Astrocyte of the spinal cord (primary cell): Measurements from ENCODE around the gene ARF1.

ENCODE experiments used
- DNase-seq: peaks from one replicate; pipeline ENCODE4 v3.0.0; 2011; ENCODE audit warnings: low read depth, low spot score
- H3K4me3 ChIP-seq: 2 replicates; pipeline ENCODE4 v1.5.1; 2011; ENCODE audit warnings: low read depth, mild to moderate bottlenecking, low read length, moderate library complexity
- CTCF ChIP-seq: IDR thresholded peaks from 2 replicates; pipeline ENCODE4 v1.5.1; 2012; ENCODE audit warnings: low read depth, mild to moderate bottlenecking, low read length, inconsistent platforms
- in situ Hi-C: cut with HindIII; loops from 2 replicates; pipeline ENCODE4 v1.10.0; 2017; ENCODE audit warnings: low sequenced_read_pairs

The ARF1 gene

GRCh38 chr1:228075801-228076271 lies 6.7 kb upstream of the ARF1 start:
- in situ Hi-C loops = no loop called here
- H3K4me3 ChIP-seq = no peak overlapping the region
- TF ChIP-seq CTCF = no peak
- no peak for DNase-seq

- H3K4me3 ChIP-seq = no peak overlapping the region
- in situ Hi-C loops = no loop called here
- TF ChIP-seq CTCF = no peak
- DNase-seq = no peak
Measured at GRCh38 chr1:228076796-228077430, 5.6 kb upstream of the ARF1 start.

- no peak for DNase-seq
- in situ Hi-C loops = no loop called here
- no peak for TF ChIP-seq CTCF
- H3K4me3 ChIP-seq = no peak overlapping the region
Measured at GRCh38 chr1:228077565-228078330, 4.8 kb upstream of the ARF1 start.

DNA sequence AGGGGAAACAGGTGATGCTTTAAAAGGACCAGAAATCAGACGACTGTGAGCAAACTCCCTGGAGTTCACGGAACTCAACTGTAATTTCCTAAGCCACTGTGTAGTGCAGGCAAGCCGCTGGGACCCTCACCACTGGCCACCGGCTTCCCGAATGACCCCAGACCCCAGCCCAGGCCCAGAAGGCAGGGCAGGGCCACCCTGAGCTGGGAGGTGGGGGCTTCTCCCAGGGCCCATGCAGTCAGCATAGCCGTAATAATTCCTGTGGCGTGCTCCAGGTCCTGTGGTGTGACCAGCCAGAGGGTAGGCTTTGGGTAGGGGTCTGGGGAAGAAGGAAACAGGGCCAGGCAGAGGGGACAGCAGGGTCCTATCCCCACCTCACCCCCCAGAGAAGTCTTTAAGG lies 3.5 kb upstream of the ARF1 start:
- no peak for TF ChIP-seq CTCF
- in situ Hi-C loops = no loop called here
- no peak overlapping the region for H3K4me3 ChIP-seq
- no peak for DNase-seq

DNA sequence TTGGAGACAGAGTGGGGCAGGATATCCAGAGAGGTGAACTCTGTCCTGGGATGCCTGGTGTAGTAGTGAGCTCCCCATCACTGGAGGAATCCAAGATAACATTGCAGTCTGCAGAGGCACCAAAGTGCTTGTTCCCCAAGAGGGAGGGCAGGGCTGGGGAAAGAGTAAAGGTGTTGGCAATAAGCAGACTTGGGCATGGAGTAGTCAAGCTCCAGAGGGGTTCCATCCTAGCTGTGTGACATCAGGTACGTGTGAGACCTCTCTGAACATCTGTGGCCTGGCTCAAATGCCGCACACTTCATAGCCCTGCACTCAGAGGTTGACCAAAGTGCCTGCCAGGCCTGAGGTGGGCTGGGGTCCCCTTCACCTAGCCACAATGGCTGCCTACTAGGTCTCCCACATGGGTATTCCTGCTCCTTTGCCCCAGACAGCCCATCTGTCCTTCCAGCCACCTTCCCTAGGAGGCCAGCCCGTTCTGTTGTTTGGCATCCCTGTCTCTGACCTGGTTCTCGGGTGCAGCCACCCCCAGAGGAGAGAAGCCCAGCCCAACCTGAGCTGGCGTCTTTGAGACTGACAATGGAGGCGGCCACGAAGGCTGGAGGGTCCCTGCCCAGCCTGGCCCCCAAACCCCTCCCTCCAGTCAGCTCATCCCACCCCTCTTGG lies 2.8 kb upstream of the ARF1 start:
- DNase-seq = no peak
- in situ Hi-C loops = no loop called here
- TF ChIP-seq CTCF = no peak
- H3K4me3 ChIP-seq = no peak overlapping the region

DNA sequence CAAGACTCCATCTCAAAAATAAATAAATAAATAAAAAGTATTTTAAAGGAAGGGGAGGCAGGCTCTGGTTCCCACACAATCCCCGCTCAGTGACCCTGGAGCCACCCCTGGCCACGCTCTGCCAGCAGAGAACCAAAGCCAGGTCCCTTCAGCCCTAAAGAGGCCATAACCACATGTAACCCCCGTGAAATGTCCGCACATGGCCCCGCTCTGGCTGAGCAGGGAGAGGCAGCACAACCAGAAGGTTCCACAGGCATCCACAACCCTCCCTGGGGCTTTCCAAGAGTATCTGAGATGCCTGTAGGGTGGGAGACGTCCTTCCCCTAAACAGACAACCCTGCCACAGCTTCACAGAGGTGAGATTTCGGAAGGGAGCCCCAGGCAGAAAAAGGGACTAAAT lies 1.4 kb upstream of the ARF1 start:
- TF ChIP-seq CTCF = no peak
- H3K4me3 ChIP-seq = peak overlapping the region; percentile 76
- in situ Hi-C loops = no loop called here
- DNase-seq = no peak
